ENCODE data around the gene DUSP6. TPM values are rescaled to one million over a fixed set of nuclear protein-coding genes. Genes with fewer than 3 reads are reported as not detected.
A peak's percentile ranks its signal among the peaks of the same experiment; 100 is the strongest.
"Not testable (repeated sequence)": the region's sequence is repeated elsewhere in the genome, so short reads cannot be mapped to it uniquely, and the experiment has no call there.

Gene DUSP6
- total and polyA plus RNA-seq, 2 donors (not counting 1 experiment from before 2014, with no cell fraction given): 7.0 to 50.0 TPM

- H3K79me2 ChIP-seq (ENCODE audit: control insufficient read depth, insufficient read depth, low read length): peaks cover 6% of the 10 kb centered on the region
- H3K9ac ChIP-seq (ENCODE audit: insufficient read depth, low read length): no peak overlapping the region
- no peaks in the 10 kb centered on the region for H3K36me3 ChIP-seq (ENCODE audit: control insufficient read depth, insufficient read depth, low read length)
- TF ChIP-seq CTCF (conservative IDR thresholded peaks at IDR 0.05 in 1 of 2, IDR thresholded peaks at IDR 0.05 in 1 of 2; ENCODE audit: low read depth in 1 of 2, low read length in 2 of 2) (no peak), EZH2 (IDR thresholded peaks at IDR 0.05; ENCODE audit: low read length, missing control alignments) (no peak)
- peak; percentile 8 to 50 for DNase-seq (ENCODE audit: low read depth in 2 of 2)
- no peaks in the 10 kb centered on the region for H3K27me3 ChIP-seq (ENCODE audit: control insufficient read depth, insufficient read depth, low read length)
- H4K20me1 ChIP-seq (ENCODE audit: control insufficient read depth, extremely low read depth, insufficient read depth, low read length): no peaks in the 10 kb centered on the region
- H2AFZ ChIP-seq (ENCODE audit: low read length): no peak overlapping the region
- no peaks in the 10 kb centered on the region for H3K9me3 ChIP-seq (ENCODE audit: control insufficient read depth, insufficient read depth, low read depth, low read length)
- peaks cover 7% of the 10 kb centered on the region for H3K4me1 ChIP-seq (ENCODE audit: control insufficient read depth, extremely low read depth, insufficient read depth, low read length)
- H3K4me3 ChIP-seq (replicated peaks in 1 of 4; ENCODE audit: control extremely low read depth in 1 of 4, insufficient read depth in 1 of 4, low read depth in 3 of 4, low read length in 4 of 4): no peak overlapping the region
- H3K27ac ChIP-seq (ENCODE audit: insufficient read depth, low read length): no peak overlapping the region
- H3K4me2 ChIP-seq (ENCODE audit: extremely low read depth, insufficient read depth, low read length): no peak overlapping the region
Measured at GRCh38 chr12:89343127-89343526, 9.2 kb downstream of the DUSP6 start.

DNA sequence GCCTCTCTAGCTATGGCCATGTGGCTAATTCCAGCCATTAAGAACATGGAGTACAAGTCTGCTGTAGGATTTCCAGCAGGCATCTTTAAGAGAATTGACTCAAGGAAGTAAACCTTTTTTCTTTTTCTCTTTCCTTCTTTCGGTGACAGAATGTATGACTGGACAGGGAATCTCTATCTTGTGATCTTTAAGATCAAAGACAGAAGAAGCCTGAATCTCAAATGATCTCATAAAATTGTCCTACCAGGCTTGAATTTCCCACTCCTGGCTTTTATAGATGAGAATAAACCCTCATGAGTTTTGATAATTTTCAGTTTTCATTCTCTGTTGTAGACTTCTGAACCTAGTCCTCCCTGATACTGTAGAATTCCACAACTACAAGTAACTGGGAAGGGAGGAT, 11.4 kb downstream of the DUSP6 start:
- no peak overlapping the region for H2AFZ ChIP-seq (ENCODE audit: low read length)
- no peak for DNase-seq (ENCODE audit: low read depth in 2 of 2)
- no peak for TF ChIP-seq CTCF (conservative IDR thresholded peaks at IDR 0.05 in 1 of 2, IDR thresholded peaks at IDR 0.05 in 1 of 2; ENCODE audit: low read depth in 1 of 2, low read length in 2 of 2)
- TF ChIP-seq EZH2 (IDR thresholded peaks at IDR 0.05; ENCODE audit: low read length, missing control alignments): no peak
- H3K4me2 ChIP-seq (ENCODE audit: extremely low read depth, insufficient read depth, low read length): no peak overlapping the region
- H4K20me1 ChIP-seq (ENCODE audit: control insufficient read depth, extremely low read depth, insufficient read depth, low read length): no peaks in the 10 kb centered on the region
- no peaks in the 10 kb centered on the region for H3K27me3 ChIP-seq (ENCODE audit: control insufficient read depth, insufficient read depth, low read length)
- no peak overlapping the region for H3K4me3 ChIP-seq (replicated peaks in 1 of 4; ENCODE audit: control extremely low read depth in 1 of 4, insufficient read depth in 1 of 4, low read depth in 3 of 4, low read length in 4 of 4)
- no peaks in the 10 kb centered on the region for H3K36me3 ChIP-seq (ENCODE audit: control insufficient read depth, insufficient read depth, low read length)
- H3K9ac ChIP-seq (ENCODE audit: insufficient read depth, low read length): no peak overlapping the region
- no peaks in the 10 kb centered on the region for H3K79me2 ChIP-seq (ENCODE audit: control insufficient read depth, insufficient read depth, low read length)
- no peak overlapping the region for H3K27ac ChIP-seq (ENCODE audit: insufficient read depth, low read length)
- no peaks in the 10 kb centered on the region for H3K4me1 ChIP-seq (ENCODE audit: control insufficient read depth, extremely low read depth, insufficient read depth, low read length)
- no peaks in the 10 kb centered on the region for H3K9me3 ChIP-seq (ENCODE audit: control insufficient read depth, insufficient read depth, low read depth, low read length)

DNA sequence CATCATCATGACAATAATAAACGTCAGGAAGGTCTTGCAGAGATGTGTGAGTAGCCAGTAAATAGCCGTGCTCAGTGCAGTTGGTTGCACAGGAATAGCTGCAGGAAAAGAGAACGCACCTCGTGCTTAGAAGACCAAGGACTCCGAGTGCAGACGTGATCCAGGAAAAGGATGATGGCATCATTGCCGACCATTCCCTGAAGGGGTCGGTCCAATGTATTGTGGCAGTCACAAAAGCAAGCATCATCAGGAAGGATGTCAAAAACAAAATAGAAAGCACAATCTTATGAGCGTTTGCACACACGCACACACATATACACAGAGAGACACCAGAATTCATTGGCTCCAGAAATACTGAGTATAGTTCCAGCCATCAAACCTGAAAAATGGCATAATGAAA, 12.8 kb downstream of the DUSP6 start:
- H3K4me1 ChIP-seq (ENCODE audit: control insufficient read depth, extremely low read depth, insufficient read depth, low read length): no peaks in the 10 kb centered on the region
- TF ChIP-seq CTCF (conservative IDR thresholded peaks at IDR 0.05 in 1 of 2, IDR thresholded peaks at IDR 0.05 in 1 of 2; ENCODE audit: low read depth in 1 of 2, low read length in 2 of 2) (no peak), EZH2 (IDR thresholded peaks at IDR 0.05; ENCODE audit: low read length, missing control alignments) (no peak)
- no peaks in the 10 kb centered on the region for H3K79me2 ChIP-seq (ENCODE audit: control insufficient read depth, insufficient read depth, low read length)
- H3K4me2 ChIP-seq (ENCODE audit: extremely low read depth, insufficient read depth, low read length): no peak overlapping the region
- H3K9ac ChIP-seq (ENCODE audit: insufficient read depth, low read length): no peak overlapping the region
- H3K27me3 ChIP-seq (ENCODE audit: control insufficient read depth, insufficient read depth, low read length): no peaks in the 10 kb centered on the region
- no peak overlapping the region for H2AFZ ChIP-seq (ENCODE audit: low read length)
- H4K20me1 ChIP-seq (ENCODE audit: control insufficient read depth, extremely low read depth, insufficient read depth, low read length): no peaks in the 10 kb centered on the region
- no peaks in the 10 kb centered on the region for H3K36me3 ChIP-seq (ENCODE audit: control insufficient read depth, insufficient read depth, low read length)
- DNase-seq (ENCODE audit: low read depth in 2 of 2): no peak
- no peak overlapping the region for H3K27ac ChIP-seq (ENCODE audit: insufficient read depth, low read length)
- no peaks in the 10 kb centered on the region for H3K9me3 ChIP-seq (ENCODE audit: control insufficient read depth, insufficient read depth, low read depth, low read length)
- H3K4me3 ChIP-seq (replicated peaks in 1 of 4; ENCODE audit: control extremely low read depth in 1 of 4, insufficient read depth in 1 of 4, low read depth in 3 of 4, low read length in 4 of 4): no peak overlapping the region

- H3K4me2 ChIP-seq (ENCODE audit: extremely low read depth, insufficient read depth, low read length); H3K4me3 ChIP-seq (replicated peaks in 1 of 4; ENCODE audit: control extremely low read depth in 1 of 4, insufficient read depth in 1 of 4, low read depth in 3 of 4, low read length in 4 of 4); H2AFZ ChIP-seq (ENCODE audit: low read length); H3K27ac ChIP-seq (ENCODE audit: insufficient read depth, low read length); H3K79me2 ChIP-seq (ENCODE audit: control insufficient read depth, insufficient read depth, low read length); H3K9me3 ChIP-seq (ENCODE audit: control insufficient read depth, insufficient read depth, low read depth, low read length); H3K27me3 ChIP-seq (ENCODE audit: control insufficient read depth, insufficient read depth, low read length); DNase-seq (ENCODE audit: low read depth in 2 of 2); H3K4me1 ChIP-seq (ENCODE audit: control insufficient read depth, extremely low read depth, insufficient read depth, low read length); H3K9ac ChIP-seq (ENCODE audit: insufficient read depth, low read length); H4K20me1 ChIP-seq (ENCODE audit: control insufficient read depth, extremely low read depth, insufficient read depth, low read length); H3K36me3 ChIP-seq (ENCODE audit: control insufficient read depth, insufficient read depth, low read length): not testable (repeated sequence)
Measured at GRCh38 chr12:89337136-89337535, 15.2 kb downstream of the DUSP6 start.
